Esophagus muscularis mucosa (tissue), 4 donors: ENCODE data around the gene LRRC25. TPM values are rescaled to one million over a fixed set of nuclear protein-coding genes. Genes with fewer than 3 reads are reported as not detected.

Source experiments
- DNase-seq: peaks from one replicate; pipeline ENCODE4 v3.0.0-alpha.2; 2017; ENCODE audit errors: extremely low spot score
- H3K27ac ChIP-seq, 4 donors: fragments of 200-600 bp; sonication (generic); replicated peaks in 1 of 4; 1 replicate in 3 of 4; 2 replicates in 1 of 4; pipeline ENCODE4 v1.5.1; 2016 to 2019; ENCODE audit warnings: mild to moderate bottlenecking in 1 of 4
- H3K27me3 ChIP-seq, 4 donors: fragments of 200-600 bp; sonication (generic); one replicate each; pipeline versions ENCODE4 v1.5.1 to v1.6.0; 2016 to 2019
- H3K36me3 ChIP-seq, 4 donors: fragments of 200-600 bp; sonication (generic); one replicate each; pipeline ENCODE4 v1.5.1; 2016 to 2019
- H3K4me1 ChIP-seq, 4 donors: fragments of 200-600 bp; sonication (generic); one replicate each; pipeline ENCODE4 v1.5.1; 2016 to 2019
- H3K4me3 ChIP-seq, 4 donors: fragments of 200-600 bp; sonication (generic); 1 replicate in 2 of 4; 2 replicates in 2 of 4; pipeline ENCODE4 v1.5.1; 2016 to 2019; ENCODE audit warnings: mild to moderate bottlenecking in 4 of 4, moderate library complexity in 1 of 4
- H3K9me3 ChIP-seq, 4 donors: fragments of 200-600 bp; sonication (generic); 1 replicate in 3 of 4; 2 replicates in 1 of 4; pipeline ENCODE4 v1.5.1; 2016 to 2019
- CTCF ChIP-seq, 3 experiments: fragments of 200-600 bp in 2 of 3; fragments of 450-650 bp in 1 of 3; sonication (generic) in 2 of 3; IDR thresholded peaks; one replicate each; pipeline ENCODE4 v1.5.1; 2017 to 2019; ENCODE audit warnings: antibody characterized with exemption in 3 of 3, mild to moderate bottlenecking in 2 of 3, moderate library complexity in 1 of 3
- EP300 ChIP-seq: sonication (generic); formaldehyde crosslinking; IDR thresholded peaks from one replicate; pipeline ENCODE4 v1.6.1; 2017; ENCODE audit warnings: antibody characterized with exemption
- POLR2A ChIP-seq: fragments of 450-650 bp; IDR thresholded peaks from one replicate; pipeline ENCODE4 v1.6.1; 2017; ENCODE audit warnings: antibody characterized with exemption, moderate library complexity, mild to moderate bottlenecking, low read depth
- POLR2AphosphoS5 ChIP-seq, 2 donors: sonication (generic); formaldehyde crosslinking; IDR thresholded peaks; one replicate each; pipeline ENCODE4 v1.6.1; 2017; ENCODE audit warnings: antibody characterized with exemption in 2 of 2
- WGBS: methylation state at CpG from one replicate; pipeline ENCODE4 v1.1.5; 2018; 5-methylcytosine and 5-hydroxymethylcytosine counted together
- intact Hi-C: fragments of 100-400 bp; cut with DNase I; formaldehyde crosslinking; loops from one replicate; pipeline ENCODE4 v1.15.1; 2023
- total RNA-seq, 4 donors: library from RNA; depleted of rRNA; stranded (reverse); fragments of >200 nt; gene quantifications; one replicate each; pipeline versions ENCODE4 v1.1.0 to v1.2.1, GENCODE V29; 2016

The LRRC25 gene
- total RNA-seq, 4 donors from 2014 or later, result 5.8 to 20.4 (median 7.0) TPM

- TF ChIP-seq POLR2AphosphoS5 (IDR thresholded peaks at IDR 0.05), result no peak
- no peak for TF ChIP-seq EP300
- no peak for TF ChIP-seq CTCF (IDR thresholded peaks at IDR 0.05)
- TF ChIP-seq POLR2A, result no peak
- 71% methylated on average over 10 of the region's 11 CpGs for WGBS
- Histone ChIP-seq H3K36me3 (no peaks in the 10 kb centered on the region), H3K4me1 (peaks cover 8 to 22% (median 19%) of the 10 kb centered on the region in 4 donors), H3K9me3 (no peaks in the 10 kb centered on the region), H3K27me3 (peaks cover 0 to 25% (median 9%) of the 10 kb centered on the region in 4 donors), H3K4me3 (no peak overlapping the region), H3K27ac (no peak overlapping the region)
- no peak for DNase-seq
- intact Hi-C loops, result no loop called here
These were observed 5.0 kb downstream of the LRRC25 start for GRCh38 chr19:18392417-18392816.

GRCh38 chr19:18391509-18392075 is 5.8 kb downstream of the LRRC25 start:
- intact Hi-C loops, result no loop called here
- no peak for DNase-seq
- Histone ChIP-seq H3K27ac (no peak overlapping the region), H3K36me3 (no peaks in the 10 kb centered on the region), H3K9me3 (no peaks in the 10 kb centered on the region), H3K4me1 (peaks cover 8 to 22% (median 20%) of the 10 kb centered on the region in 4 donors), H3K27me3 (peaks cover 0 to 17% (median under 1%) of the 10 kb centered on the region in 4 donors), H3K4me3 (no peak overlapping the region)
- TF ChIP-seq POLR2AphosphoS5 (IDR thresholded peaks at IDR 0.05) (no peak), EP300 (no peak), CTCF (IDR thresholded peaks at IDR 0.05) (no peak), POLR2A (no peak)
- 72% methylated on average over 8 of the region's 9 CpGs for WGBS

GRCh38 chr19:18390065-18390907 is 7.1 kb downstream of the LRRC25 start:
- intact Hi-C loops, result no loop called here
- no peaks in the 10 kb centered on the region for H3K9me3 ChIP-seq
- 82% methylated on average over 6 of the region's 6 CpGs for WGBS
- no peak overlapping the region for H3K4me3 ChIP-seq
- H3K27me3 ChIP-seq, result peaks cover 0 to 13% (median 0%) of the 10 kb centered on the region in 4 donors
- H3K4me1 ChIP-seq, result peaks cover 12 to 33% (median 29%) of the 10 kb centered on the region in 4 donors
- DNase-seq, result no peak
- H3K36me3 ChIP-seq, result no peaks in the 10 kb centered on the region
- no peak overlapping the region for H3K27ac ChIP-seq
- TF ChIP-seq POLR2AphosphoS5 (IDR thresholded peaks at IDR 0.05), result no peak
- TF ChIP-seq POLR2A, result no peak
- TF ChIP-seq CTCF (IDR thresholded peaks at IDR 0.05), result no peak

GRCh38 chr19:18389726-18390064 is 7.7 kb downstream of the LRRC25 start:
- Histone ChIP-seq H3K27me3 (peaks cover 0 to 17% (median 0%) of the 10 kb centered on the region in 4 donors), H3K4me1 (peaks cover 12 to 33% (median 29%) of the 10 kb centered on the region in 4 donors), H3K36me3 (no peaks in the 10 kb centered on the region), H3K27ac (no peak overlapping the region), H3K9me3 (no peaks in the 10 kb centered on the region), H3K4me3 (no peak overlapping the region)
- intact Hi-C loops, result loop anchor here (2.0 kb wide), 1 partner anchor 21 kb away; no protein-coding TSS in a partner anchor
- no peak for DNase-seq
- TF ChIP-seq EP300 (no peak), POLR2A (no peak), POLR2AphosphoS5 (IDR thresholded peaks at IDR 0.05) (no peak), CTCF (IDR thresholded peaks at IDR 0.05) (no peak)
